Testis (tissue), 2 donors: ENCODE results near the gene ZNF606.

Experiments used
- CTCF ChIP-seq, 3 experiments: fragments of 450-650 bp in 2 of 3; fragments of 200-600 bp in 1 of 3; sonication (generic) in 1 of 3; IDR thresholded peaks; one replicate each; pipeline ENCODE4 v1.5.1; 2016 to 2019; ENCODE audit warnings: antibody characterized with exemption in 3 of 3, mild to moderate bottlenecking in 2 of 3, moderate library complexity in 1 of 3
- POLR2A ChIP-seq: fragments of 450-650 bp; IDR thresholded peaks from one replicate; pipeline ENCODE4 v1.6.1; 2017; ENCODE audit warnings: antibody characterized with exemption, mild to moderate bottlenecking, moderate library complexity

- TF ChIP-seq POLR2A = peak; percentile 57
- peak in 1 of 3 experiments; percentile 1 for TF ChIP-seq CTCF (IDR thresholded peaks at IDR 0.05)
These were observed 31.3 kb upstream of the ZNF606 start, which contains the start of gene ZSCAN1 for GRCh38 chr19:58033741-58034476.
